IMR-90 (cell line): Measurements from ENCODE around the gene RBBP8NL. TPM values are rescaled to one million over a fixed set of nuclear protein-coding genes. Genes with fewer than 3 reads are reported as not detected.

Source experiments
- ATAC-seq: fragments of 200-7000 bp; cut with Tn5 transposase; 2 replicates; pipeline ENCODE4 v1.9.1; 2020; ENCODE audit warnings: low read depth, mild to moderate bottlenecking, moderate library complexity
- BruUV-seq: library from RNA; stranded (reverse); fragments of 400-500 nt; replicated peaks from 2 replicates; lab custom pipeline; 2021; lab: Mats Ljungman, UMichigan
- CTCF ChIA-PET: fragments of 300-600 bp; formaldehyde crosslinking; extraction: SDS; loops from one replicate; lab custom pipeline; 2021; ENCODE audit warnings: antibody characterized with exemption; lab: Yijun Ruan, JAX
- POLR2A ChIA-PET: fragments of 300-600 bp; sonication (Branson Sonifier 250); formaldehyde crosslinking; loops from one replicate; lab custom pipeline; 2022; ENCODE audit warnings: antibody characterized with exemption; ENCODE audit not compliant: unreplicated experiment; lab: Charles Lee
- DNase-seq: peaks from one replicate; pipeline ENCODE4 v3.0.0; 2013
- H2AFZ ChIP-seq: replicated peaks from 2 replicates; pipeline ENCODE3; 2013; ENCODE audit warnings: low read length, mild to moderate bottlenecking; ENCODE audit not compliant: poor library complexity
- H2AK5ac ChIP-seq: 2 replicates; pipeline ENCODE4 v1.6.1; 2013; ENCODE audit warnings: low read depth, low read length, inconsistent platforms
- H2AK9ac ChIP-seq: replicated peaks from 2 replicates; pipeline ENCODE3; 2013; ENCODE audit warnings: mild to moderate bottlenecking, low read depth, low read length, moderate library complexity; ENCODE audit not compliant: poor library complexity
- H2BK120ac ChIP-seq: 2 replicates; pipeline ENCODE4 v1.6.1; 2013; ENCODE audit warnings: low read depth, low read length, inconsistent platforms
- H2BK15ac ChIP-seq: 3 replicates; pipeline ENCODE4 v1.6.1; 2013; ENCODE audit warnings: low read depth, low read length, inconsistent platforms
- H2BK20ac ChIP-seq: 2 replicates; pipeline ENCODE4 v1.6.1; 2013; ENCODE audit warnings: low read depth, mild to moderate bottlenecking, inconsistent platforms, low read length, moderate library complexity
- H2BK5ac ChIP-seq: 2 replicates; pipeline ENCODE4 v1.6.1; 2013; ENCODE audit warnings: mild to moderate bottlenecking, low read depth, low read length, inconsistent platforms; ENCODE audit not compliant: poor library complexity, severe bottlenecking
- H3K14ac ChIP-seq: replicated peaks from 2 replicates; pipeline ENCODE4 v1.6.1; 2013; ENCODE audit warnings: low read depth, low read length, inconsistent platforms
- H3K18ac ChIP-seq: 2 replicates; pipeline ENCODE4 v1.6.1; 2013; ENCODE audit warnings: low read depth, low read length, control low read depth
- H3K23ac ChIP-seq: 2 replicates; pipeline ENCODE4 v1.6.1; 2013; ENCODE audit warnings: low read depth, low read length, inconsistent platforms
- H3K27ac ChIP-seq: 2 replicates; pipeline ENCODE4 v1.5.1; 2013; ENCODE audit warnings: mild to moderate bottlenecking, control low read depth, low read length; ENCODE audit not compliant: insufficient read depth
- H3K27me3 ChIP-seq: 2 replicates; pipeline ENCODE4 v1.6.1; 2013; ENCODE audit warnings: low read length; ENCODE audit not compliant: control insufficient read depth, insufficient read depth
- H3K36me3 ChIP-seq: 2 replicates; pipeline ENCODE4 v1.6.1; 2013; ENCODE audit warnings: low read length, mixed read lengths; ENCODE audit not compliant: control insufficient read depth, insufficient read depth
- H3K4ac ChIP-seq: 2 replicates; pipeline ENCODE4 v1.6.1; 2013; ENCODE audit warnings: low read depth, low read length, inconsistent platforms
- H3K4me1 ChIP-seq: 2 replicates; pipeline ENCODE4 v1.6.1; 2013; ENCODE audit warnings: low read length, mixed read lengths; ENCODE audit not compliant: control insufficient read depth, insufficient read depth
- H3K4me2 ChIP-seq: 2 replicates; pipeline ENCODE4 v1.6.1; 2013; ENCODE audit warnings: low read depth, mild to moderate bottlenecking, control low read depth, low read length, moderate library complexity
- H3K4me3 ChIP-seq: 2 replicates; pipeline ENCODE4 v1.5.1; 2013; ENCODE audit warnings: low read depth, mild to moderate bottlenecking, control low read depth, low read length, moderate library complexity; ENCODE audit not compliant: insufficient read depth
- H3K56ac ChIP-seq: 2 replicates; pipeline ENCODE4 v1.6.1; 2013; ENCODE audit warnings: low read length, inconsistent platforms; ENCODE audit not compliant: insufficient read depth; ENCODE audit errors: extremely low read depth
- H3K79me1 ChIP-seq, 2 experiments: 2 replicates each; pipeline ENCODE4 v1.6.1; 2013; ENCODE audit warnings: low read length in 2 of 2, inconsistent platforms in 1 of 2, low read depth in 1 of 2
- H3K9ac ChIP-seq: 2 replicates; pipeline ENCODE4 v1.6.1; 2013; ENCODE audit warnings: low read depth, low read length, control low read depth
- H3K9me1 ChIP-seq: 2 replicates; pipeline ENCODE4 v1.6.1; 2013; ENCODE audit warnings: low read length, inconsistent platforms; ENCODE audit not compliant: insufficient read depth
- H3K9me3 ChIP-seq: 2 replicates; pipeline ENCODE4 v1.6.1; 2013; ENCODE audit warnings: low read length; ENCODE audit not compliant: control insufficient read depth, insufficient read depth
- H4K20me1 ChIP-seq: 2 replicates; pipeline ENCODE4 v1.6.1; 2013; ENCODE audit warnings: low read length, inconsistent platforms; ENCODE audit not compliant: insufficient read depth
- H4K5ac ChIP-seq: 2 replicates; pipeline ENCODE4 v1.6.1; 2013; ENCODE audit warnings: mild to moderate bottlenecking, low read depth, low read length, control low read depth
- H4K8ac ChIP-seq, 2 experiments: 2 replicates each; pipeline ENCODE4 v1.6.1; 2013; ENCODE audit warnings: low read depth in 2 of 2, low read length in 2 of 2, control low read depth in 1 of 2, inconsistent platforms in 1 of 2
- H4K91ac ChIP-seq: 2 replicates; pipeline ENCODE4 v1.6.1; 2013; ENCODE audit warnings: low read depth, low read length, inconsistent platforms; ENCODE audit not compliant: insufficient read depth
- BHLHE40 ChIP-seq: fragments of 150-350 bp; IDR thresholded peaks from 2 replicates; pipeline ENCODE4 v1.6.1; 2016; ENCODE audit warnings: mild to moderate bottlenecking, low read depth, low read length
- CEBPB ChIP-seq: IDR thresholded peaks from 2 replicates; pipeline ENCODE4 v1.6.1; 2012; ENCODE audit warnings: low read depth, low read length, improper control_type of control experiment
- CHD1 ChIP-seq: IDR thresholded peaks from 2 replicates; pipeline ENCODE4 v1.6.1; 2012; ENCODE audit warnings: low read depth, low read length, improper control_type of control experiment
- FOS ChIP-seq: fragments of 150-350 bp; IDR thresholded peaks from 2 replicates; pipeline ENCODE4 v1.6.1; 2016; ENCODE audit warnings: low read depth, low read length
- MAZ ChIP-seq: IDR thresholded peaks from 2 replicates; pipeline ENCODE4 v1.6.1; 2012; ENCODE audit warnings: low read depth, mild to moderate bottlenecking, low read length, improper control_type of control experiment, moderate library complexity, borderline replicate concordance
- MXI1 ChIP-seq: IDR thresholded peaks from 2 replicates; pipeline ENCODE4 v1.6.1; 2012; ENCODE audit warnings: low read depth, mild to moderate bottlenecking, low read length, moderate library complexity, borderline replicate concordance
- NFE2L2 ChIP-seq: fragments of 150-350 bp; IDR thresholded peaks from 2 replicates; pipeline ENCODE4 v1.6.1; 2016; ENCODE audit warnings: low read depth, mild to moderate bottlenecking, low read length
- POLR2A ChIP-seq: IDR thresholded peaks from 2 replicates; pipeline ENCODE4 v1.6.1; 2012; ENCODE audit warnings: mild to moderate bottlenecking, low read depth, low read length
- RAD21 ChIP-seq: IDR thresholded peaks from 2 replicates; pipeline ENCODE4 v1.6.1; 2012; ENCODE audit warnings: low read length, improper control_type of control experiment
- RCOR1 ChIP-seq: IDR thresholded peaks from 2 replicates; pipeline ENCODE4 v1.6.1; 2012; ENCODE audit warnings: mild to moderate bottlenecking, low read length, improper control_type of control experiment; ENCODE audit not compliant: insufficient replicate concordance
- RFX5 ChIP-seq: IDR thresholded peaks from 2 replicates; pipeline ENCODE4 v1.8.0; 2012; ENCODE audit warnings: low read depth, mild to moderate bottlenecking, low read length, moderate library complexity
- SMC3 ChIP-seq: fragments of 150-350 bp; IDR thresholded peaks from 2 replicates; pipeline ENCODE4 v1.6.1; 2016; ENCODE audit warnings: low read depth, mild to moderate bottlenecking, antibody characterized with exemption, low read length, moderate library complexity
- USF2 ChIP-seq: fragments of 150-350 bp; IDR thresholded peaks from 2 replicates; pipeline ENCODE4 v1.6.1; 2017; ENCODE audit warnings: mild to moderate bottlenecking, antibody characterized with exemption, low read length, low read depth
- WGBS, 2 experiments: methylation state at CpG; one replicate each; pipeline versions ENCODE4 v1.1.5 to v1.1.7; 2013; ENCODE audit warnings: missing lambda C conversion rate in 2 of 2; ENCODE audit not compliant: insufficient read length in 1 of 2; ENCODE audit errors: extremely low coverage in 2 of 2; 5-methylcytosine and 5-hydroxymethylcytosine counted together
- dilution Hi-C: fragments of 300-500 bp; cut with HindIII; formaldehyde crosslinking; loops from one replicate; pipeline ENCODE4 v1.14.3; 2018; ENCODE audit warnings: low sequenced_read_pairs; ENCODE audit not compliant: unreplicated experiment
- in situ Hi-C: fragments of 300-500 bp; cut with MboI; formaldehyde crosslinking; loops from 3 replicates; pipeline ENCODE4 v1.14.3; 2019; ENCODE audit warnings: low sequenced_read_pairs, inconsistent platforms, mixed read lengths
- intact Hi-C: fragments of 100-400 bp; cut with micrococcal nuclease; formaldehyde crosslinking; loops from 2 replicates; pipeline ENCODE4 v1.10.0; 2022
- polyA plus RNA-seq, 3 experiments: library from polyadenylated mRNA; depleted of rRNA; stranded (reverse); fragments of >200 nt; gene quantifications; 2 replicates each; pipeline ENCODE4 v1.2.3, GENCODE V29; 2012; ENCODE audit warnings: low replicate concordance in 1 of 3
- total RNA-seq: library from RNA; depleted of rRNA; stranded (reverse); fragments of >200 nt; gene quantifications from 2 replicates; pipeline ENCODE4 v1.2.3, GENCODE V29; 2012
- TF ChIP-seq, protein P1 (sequence below): conservative IDR thresholded peaks from 2 replicates; pipeline ENCODE4 v1.5.1; 2012; ENCODE audit warnings: mild to moderate bottlenecking, low read depth, low read length, improper control_type of control experiment
- TF ChIP-seq, protein P2 (sequence below): fragments of 150-350 bp; IDR thresholded peaks from 2 replicates; pipeline ENCODE4 v1.6.1; 2016; ENCODE audit warnings: low read depth, mild to moderate bottlenecking, low read length, moderate library complexity, borderline replicate concordance

Gene RBBP8NL
- total and polyA plus RNA-seq, 2 of the 4 experiments (the other 2 are of a cell fraction): not detected

DNA sequence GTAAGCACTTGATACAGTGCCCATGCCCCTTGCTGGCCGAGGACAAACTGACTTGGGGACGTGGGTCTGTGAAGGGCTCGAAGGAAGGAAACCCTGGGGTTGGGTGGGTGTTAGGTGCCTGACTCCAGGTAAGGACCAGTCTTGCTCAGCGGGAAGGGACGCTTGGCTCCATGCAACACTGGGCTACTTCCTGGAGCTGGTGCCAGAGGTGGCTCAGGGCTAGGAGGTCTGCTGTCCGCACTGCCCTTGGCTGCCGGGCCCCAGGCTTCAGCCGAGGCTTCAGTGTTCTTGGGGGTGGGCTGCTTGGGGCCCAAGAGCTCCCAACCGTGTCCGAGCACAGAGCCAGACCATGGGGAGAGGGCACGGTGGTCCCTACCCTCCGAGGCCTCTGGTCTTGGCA is 43.1 kb upstream of the RBBP8NL start:
- Histone ChIP-seq H4K8ac (no peak overlapping the region), H2AFZ (no peak overlapping the region), H3K56ac (no peak overlapping the region), H2AK9ac (no peak overlapping the region), H3K18ac (no peak overlapping the region), H3K9me3 (no peaks in the 10 kb centered on the region), H3K27ac (no peak overlapping the region), H4K20me1 (no peaks in the 10 kb centered on the region), H3K9ac (no peak overlapping the region), H4K5ac (no peak overlapping the region), H3K4me3 (no peak overlapping the region), H3K4me1 (no peaks in the 10 kb centered on the region), H4K91ac (no peak overlapping the region), H3K79me1 (no peaks in the 10 kb centered on the region), H2BK120ac (no peak overlapping the region), H3K4me2 (no peak overlapping the region), H3K23ac (no peak overlapping the region), H2BK20ac (no peak overlapping the region), H3K36me3 (no peaks in the 10 kb centered on the region), H2BK5ac (no peak overlapping the region), H3K4ac (no peak overlapping the region), H2BK15ac (no peak overlapping the region), H3K9me1 (no peaks in the 10 kb centered on the region), H2AK5ac (no peak overlapping the region), H3K27me3 (peaks cover 74% of the 10 kb centered on the region), H3K14ac (no peak overlapping the region)
- TF ChIP-seq MXI1 (no peak), RFX5 (no peak), RAD21 (no peak), CEBPB (no peak), CHD1 (no peak), MAZ (no peak), FOS (no peak), BHLHE40 (no peak), POLR2A (no peak), RCOR1 (no peak), NFE2L2 (no peak), SMC3 (no peak), USF2 (no peak)
- TF ChIP-seq, protein P1, sequence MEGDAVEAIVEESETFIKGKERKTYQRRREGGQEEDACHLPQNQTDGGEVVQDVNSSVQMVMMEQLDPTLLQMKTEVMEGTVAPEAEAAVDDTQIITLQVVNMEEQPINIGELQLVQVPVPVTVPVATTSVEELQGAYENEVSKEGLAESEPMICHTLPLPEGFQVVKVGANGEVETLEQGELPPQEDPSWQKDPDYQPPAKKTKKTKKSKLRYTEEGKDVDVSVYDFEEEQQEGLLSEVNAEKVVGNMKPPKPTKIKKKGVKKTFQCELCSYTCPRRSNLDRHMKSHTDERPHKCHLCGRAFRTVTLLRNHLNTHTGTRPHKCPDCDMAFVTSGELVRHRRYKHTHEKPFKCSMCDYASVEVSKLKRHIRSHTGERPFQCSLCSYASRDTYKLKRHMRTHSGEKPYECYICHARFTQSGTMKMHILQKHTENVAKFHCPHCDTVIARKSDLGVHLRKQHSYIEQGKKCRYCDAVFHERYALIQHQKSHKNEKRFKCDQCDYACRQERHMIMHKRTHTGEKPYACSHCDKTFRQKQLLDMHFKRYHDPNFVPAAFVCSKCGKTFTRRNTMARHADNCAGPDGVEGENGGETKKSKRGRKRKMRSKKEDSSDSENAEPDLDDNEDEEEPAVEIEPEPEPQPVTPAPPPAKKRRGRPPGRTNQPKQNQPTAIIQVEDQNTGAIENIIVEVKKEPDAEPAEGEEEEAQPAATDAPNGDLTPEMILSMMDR: no peak
- TF ChIP-seq, protein P2, sequence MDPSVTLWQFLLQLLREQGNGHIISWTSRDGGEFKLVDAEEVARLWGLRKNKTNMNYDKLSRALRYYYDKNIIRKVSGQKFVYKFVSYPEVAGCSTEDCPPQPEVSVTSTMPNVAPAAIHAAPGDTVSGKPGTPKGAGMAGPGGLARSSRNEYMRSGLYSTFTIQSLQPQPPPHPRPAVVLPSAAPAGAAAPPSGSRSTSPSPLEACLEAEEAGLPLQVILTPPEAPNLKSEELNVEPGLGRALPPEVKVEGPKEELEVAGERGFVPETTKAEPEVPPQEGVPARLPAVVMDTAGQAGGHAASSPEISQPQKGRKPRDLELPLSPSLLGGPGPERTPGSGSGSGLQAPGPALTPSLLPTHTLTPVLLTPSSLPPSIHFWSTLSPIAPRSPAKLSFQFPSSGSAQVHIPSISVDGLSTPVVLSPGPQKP: no peak
- ATAC-seq (no peak), DNase-seq (no peak)
- in situ Hi-C loops (no loop called here), dilution Hi-C loops (no loop called here), intact Hi-C loops (no loop called here)
- 43% methylated on average over 6 of the region's 12 CpGs; no CpG with 5 or more reads in 1 of the 2 experiments for WGBS, 2 experiments
- ChIA-PET CTCF (no interaction called here), POLR2A (no interaction called here)
- no TSS peak for BruUV-seq
